Measurements from ENCODE around the gene C1QTNF9B.

DNA sequence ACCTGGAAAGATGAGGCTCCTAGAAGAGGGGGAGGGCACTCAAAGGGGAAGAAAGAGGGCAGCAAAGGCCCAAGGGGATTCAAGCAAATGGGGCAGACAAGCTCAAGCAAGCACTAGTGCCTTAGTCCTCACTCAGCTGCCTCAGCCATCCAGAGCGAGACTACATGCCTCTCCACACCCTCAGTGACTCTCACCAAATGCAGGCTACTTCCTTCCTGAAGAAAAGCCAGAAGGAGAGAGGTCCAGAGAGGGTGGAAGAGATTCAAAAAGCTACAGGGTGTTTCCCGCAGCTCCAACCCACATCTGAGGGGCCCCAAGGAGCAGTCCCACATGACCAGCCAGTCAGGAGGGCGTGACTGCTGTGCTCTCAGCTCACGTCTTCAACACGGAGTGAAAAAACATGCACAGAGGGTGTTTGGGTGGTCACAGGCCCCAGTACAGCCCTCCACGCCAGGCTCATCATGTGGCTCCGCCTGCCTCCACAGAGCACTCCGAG is 48.6 kb downstream of the C1QTNF9B start:
- TF ChIP-seq POLR2A (IDR thresholded peaks at IDR 0.05) (no peak), POLR2AphosphoS5 (IDR thresholded peaks at IDR 0.05) (no peak)
- TF ChIP-seq, protein P1, sequence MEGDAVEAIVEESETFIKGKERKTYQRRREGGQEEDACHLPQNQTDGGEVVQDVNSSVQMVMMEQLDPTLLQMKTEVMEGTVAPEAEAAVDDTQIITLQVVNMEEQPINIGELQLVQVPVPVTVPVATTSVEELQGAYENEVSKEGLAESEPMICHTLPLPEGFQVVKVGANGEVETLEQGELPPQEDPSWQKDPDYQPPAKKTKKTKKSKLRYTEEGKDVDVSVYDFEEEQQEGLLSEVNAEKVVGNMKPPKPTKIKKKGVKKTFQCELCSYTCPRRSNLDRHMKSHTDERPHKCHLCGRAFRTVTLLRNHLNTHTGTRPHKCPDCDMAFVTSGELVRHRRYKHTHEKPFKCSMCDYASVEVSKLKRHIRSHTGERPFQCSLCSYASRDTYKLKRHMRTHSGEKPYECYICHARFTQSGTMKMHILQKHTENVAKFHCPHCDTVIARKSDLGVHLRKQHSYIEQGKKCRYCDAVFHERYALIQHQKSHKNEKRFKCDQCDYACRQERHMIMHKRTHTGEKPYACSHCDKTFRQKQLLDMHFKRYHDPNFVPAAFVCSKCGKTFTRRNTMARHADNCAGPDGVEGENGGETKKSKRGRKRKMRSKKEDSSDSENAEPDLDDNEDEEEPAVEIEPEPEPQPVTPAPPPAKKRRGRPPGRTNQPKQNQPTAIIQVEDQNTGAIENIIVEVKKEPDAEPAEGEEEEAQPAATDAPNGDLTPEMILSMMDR (IDR thresholded peaks at IDR 0.05 in 8 of 11, conservative IDR thresholded peaks at IDR 0.05 in 3 of 11), result no peak
